GM12874 (cell line): ENCODE data around the gene MAJIN.

Source experiments
- TF ChIP-seq, protein P1 (sequence below): IDR thresholded peaks from 2 replicates; pipeline ENCODE4 v1.5.1; 2011; ENCODE audit warnings: low read depth, mild to moderate bottlenecking, control low read depth, low read length, moderate library complexity; ENCODE audit not compliant: insufficient read depth

MAJIN gene

GRCh38 chr11:64892838-64893193, 79.1 kb downstream of the MAJIN start:
- TF ChIP-seq, protein P1, sequence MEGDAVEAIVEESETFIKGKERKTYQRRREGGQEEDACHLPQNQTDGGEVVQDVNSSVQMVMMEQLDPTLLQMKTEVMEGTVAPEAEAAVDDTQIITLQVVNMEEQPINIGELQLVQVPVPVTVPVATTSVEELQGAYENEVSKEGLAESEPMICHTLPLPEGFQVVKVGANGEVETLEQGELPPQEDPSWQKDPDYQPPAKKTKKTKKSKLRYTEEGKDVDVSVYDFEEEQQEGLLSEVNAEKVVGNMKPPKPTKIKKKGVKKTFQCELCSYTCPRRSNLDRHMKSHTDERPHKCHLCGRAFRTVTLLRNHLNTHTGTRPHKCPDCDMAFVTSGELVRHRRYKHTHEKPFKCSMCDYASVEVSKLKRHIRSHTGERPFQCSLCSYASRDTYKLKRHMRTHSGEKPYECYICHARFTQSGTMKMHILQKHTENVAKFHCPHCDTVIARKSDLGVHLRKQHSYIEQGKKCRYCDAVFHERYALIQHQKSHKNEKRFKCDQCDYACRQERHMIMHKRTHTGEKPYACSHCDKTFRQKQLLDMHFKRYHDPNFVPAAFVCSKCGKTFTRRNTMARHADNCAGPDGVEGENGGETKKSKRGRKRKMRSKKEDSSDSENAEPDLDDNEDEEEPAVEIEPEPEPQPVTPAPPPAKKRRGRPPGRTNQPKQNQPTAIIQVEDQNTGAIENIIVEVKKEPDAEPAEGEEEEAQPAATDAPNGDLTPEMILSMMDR = no peak

- TF ChIP-seq, protein P1 = no peak
Observed at GRCh38 chr11:64892411-64892831, 79.5 kb downstream of the MAJIN start.

DNA sequence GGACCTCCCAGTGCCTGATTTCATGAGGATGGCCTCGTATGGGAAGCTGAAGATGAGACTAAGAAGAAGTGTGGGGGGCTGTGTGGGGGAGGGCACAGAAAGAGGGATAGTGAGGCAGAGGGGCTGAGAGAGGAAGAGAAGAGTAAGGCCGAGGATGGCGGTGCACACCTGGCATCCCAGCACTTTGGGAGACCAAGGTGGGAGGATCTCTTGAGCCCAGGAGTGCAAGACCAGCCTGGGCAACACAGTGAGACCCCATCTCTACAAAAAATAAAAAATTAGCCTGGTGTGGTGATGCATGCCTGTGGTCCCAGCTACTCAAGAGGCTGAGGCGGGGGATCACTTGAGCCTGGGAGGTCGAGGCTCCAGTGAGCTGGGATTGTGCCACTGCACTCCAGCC, 80.0 kb downstream of the MAJIN start:
- TF ChIP-seq, protein P1 = no peak

DNA sequence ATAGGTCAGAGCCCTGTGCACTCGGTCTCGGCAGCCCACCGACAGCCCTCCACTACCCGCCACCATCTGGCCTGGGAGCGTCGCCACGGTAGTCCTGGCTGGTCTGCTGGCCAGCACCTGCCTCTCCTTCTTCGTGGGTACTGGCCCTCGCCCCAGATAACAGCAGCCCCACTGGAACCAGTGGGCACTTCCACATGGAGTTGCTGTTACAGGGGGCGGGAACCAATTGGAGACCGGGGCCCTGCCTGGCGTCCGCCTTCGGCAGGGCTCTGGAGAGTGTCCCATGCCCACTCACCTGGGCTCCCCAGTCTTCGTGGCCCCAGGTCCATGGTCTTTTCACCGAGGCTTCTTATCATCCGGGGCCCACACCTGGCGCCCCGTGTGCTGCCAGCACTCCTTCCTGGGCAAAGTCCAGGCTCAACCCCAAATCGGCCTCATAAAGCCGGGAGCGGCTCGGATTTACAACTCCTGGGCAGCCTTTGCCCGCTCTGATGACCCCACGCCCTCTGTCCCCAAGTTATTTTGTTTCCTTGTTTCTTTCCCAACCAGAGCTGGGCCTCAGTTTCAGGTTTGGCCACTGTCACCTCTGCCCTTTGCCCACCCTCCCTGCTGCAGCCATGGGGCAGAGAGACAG, 80.6 kb downstream of the MAJIN start:
- TF ChIP-seq, protein P1 = no peak

GRCh38 chr11:64890522-64890939, 81.4 kb downstream of the MAJIN start:
- TF ChIP-seq, protein P1 = no peak

- TF ChIP-seq, protein P1 = no peak
Observed at GRCh38 chr11:64888729-64889511, 83.0 kb downstream of the MAJIN start.

- TF ChIP-seq, protein P1 = no peak
Observed at GRCh38 chr11:64888406-64888728, 83.5 kb downstream of the MAJIN start.
